ENCODE data around the gene SLC24A3. TPM values are rescaled to one million over a fixed set of nuclear protein-coding genes. Genes with fewer than 3 reads are reported as not detected.

SLC24A3 gene
- total and polyA plus RNA-seq, 4 donors: 1.9 to 8.4 (median 5.8) TPM

DNA sequence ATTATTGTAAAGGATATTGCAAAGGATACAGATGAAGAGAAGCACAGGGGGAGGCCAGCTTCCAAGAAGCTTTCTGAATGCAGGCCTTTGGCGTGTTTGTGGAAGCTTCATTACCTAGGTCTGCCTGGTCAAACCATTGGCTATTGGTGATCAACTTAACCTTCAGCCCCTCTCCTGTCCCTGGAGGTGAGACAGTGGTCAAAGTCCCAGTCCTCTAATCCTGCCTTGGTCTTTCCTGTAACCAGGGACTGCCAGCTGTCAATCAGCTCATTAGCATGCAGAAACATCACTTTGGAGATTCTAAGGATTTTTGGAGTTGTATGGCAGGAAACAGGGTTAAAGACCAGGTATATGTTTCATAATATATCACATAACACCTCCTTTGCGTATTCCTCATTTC is 558.6 kb downstream of the SLC24A3 start:
- 92% methylated on average over 2 of the region's 2 CpGs for WGBS, 2 donors
- H3K36me3 ChIP-seq (ENCODE audit: control insufficient read depth in 4 of 4, insufficient read depth in 4 of 4, low read length in 4 of 4): peaks cover 0 to 2% (median 0%) of the 10 kb centered on the region in 4 donors
- H3K9ac ChIP-seq (ENCODE audit: insufficient read depth in 1 of 2, low read length in 2 of 2): no peak overlapping the region
- H3K4me3 ChIP-seq: no peak overlapping the region
- TF ChIP-seq CTCF (IDR thresholded peaks at IDR 0.05; ENCODE audit: control extremely low read depth, extremely low read depth): no peak
- ATAC-seq (ENCODE audit: insufficient read depth, low FRiP score) (no peak), DNase-seq (no peak)
- no peaks in the 10 kb centered on the region for H3K27me3 ChIP-seq (ENCODE audit: control insufficient read depth in 3 of 3, insufficient read depth in 3 of 3, low read length in 2 of 3)
- no peaks in the 10 kb centered on the region for H3K9me3 ChIP-seq (ENCODE audit: control insufficient read depth in 4 of 4, insufficient read depth in 3 of 4, low read length in 3 of 4)
- H3K4me1 ChIP-seq (ENCODE audit: control insufficient read depth in 5 of 5, insufficient read depth in 5 of 5, low read length in 5 of 5): peaks cover 0 to 30% (median 4%) of the 10 kb centered on the region in 5 donors
- no peak overlapping the region for H3K27ac ChIP-seq (ENCODE audit: low read depth in 1 of 2, low read length in 1 of 2)

Measured in lung (tissue), 12 donors.